Epithelial cell of proximal tubule (primary cell): ENCODE results near the gene CD276. TPM values are rescaled to one million over a fixed set of nuclear protein-coding genes. Genes with fewer than 3 reads are reported as not detected.
"Not testable (repeated sequence)": the region's sequence is repeated elsewhere in the genome, so short reads cannot be mapped to it uniquely, and the experiment has no call there.

ENCODE experiments used
- DNase-seq: peaks from one replicate; pipeline ENCODE4 v3.0.0-alpha.2; 2011; ENCODE audit warnings: low read depth
- H3K4me3 ChIP-seq: 2 replicates; pipeline ENCODE4 v1.5.1; 2011; ENCODE audit warnings: low read depth, mild to moderate bottlenecking, low read length
- CTCF ChIP-seq: conservative IDR thresholded peaks from 2 replicates; pipeline ENCODE4 v1.5.1; 2012; ENCODE audit warnings: low read depth, mild to moderate bottlenecking, low read length
- total RNA-seq: library from RNA; depleted of rRNA; stranded (reverse); fragments of >200 nt; gene quantifications from 2 replicates; pipeline ENCODE4 v1.2.3, GENCODE V29; 2015

The CD276 gene
- total RNA-seq, 1 donor from 2014 or later: 189 TPM

GRCh38 chr15:73717206-73717605 lies 33.0 kb downstream of the CD276 start:
- TF ChIP-seq CTCF: no peak
- no peak for DNase-seq
- no peak overlapping the region for H3K4me3 ChIP-seq

DNA sequence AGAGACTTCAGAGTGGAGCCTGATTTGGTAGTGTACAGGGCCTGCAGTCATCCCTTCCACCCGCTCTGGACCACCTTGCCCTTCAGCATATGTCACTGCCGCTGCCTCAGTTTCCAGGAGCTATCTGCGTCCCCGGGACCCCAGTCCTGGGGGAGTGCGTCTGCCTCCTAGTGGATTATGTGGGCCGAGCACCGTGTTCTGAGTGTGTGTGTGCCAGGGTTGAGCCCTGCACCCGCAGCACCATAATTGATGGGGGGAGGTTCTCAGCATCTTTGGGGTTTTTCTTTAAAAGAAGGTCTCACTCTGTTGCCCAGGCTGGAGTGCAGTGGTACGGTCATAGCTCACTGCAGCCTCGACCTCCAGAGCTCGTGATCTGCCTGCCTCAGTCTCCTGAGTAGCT lies 33.6 kb downstream of the CD276 start:
- no peak overlapping the region for H3K4me3 ChIP-seq
- TF ChIP-seq CTCF: peak; percentile 22
- DNase-seq: no peak

GRCh38 chr15:73718694-73719093 lies 34.5 kb downstream of the CD276 start:
- no peak for TF ChIP-seq CTCF
- no peak for DNase-seq
- H3K4me3 ChIP-seq: no peak overlapping the region

- no peak for TF ChIP-seq CTCF
- DNase-seq: no peak
- H3K4me3 ChIP-seq: no peak overlapping the region
Observed at GRCh38 chr15:73722425-73722824, 38.2 kb downstream of the CD276 start.

DNA sequence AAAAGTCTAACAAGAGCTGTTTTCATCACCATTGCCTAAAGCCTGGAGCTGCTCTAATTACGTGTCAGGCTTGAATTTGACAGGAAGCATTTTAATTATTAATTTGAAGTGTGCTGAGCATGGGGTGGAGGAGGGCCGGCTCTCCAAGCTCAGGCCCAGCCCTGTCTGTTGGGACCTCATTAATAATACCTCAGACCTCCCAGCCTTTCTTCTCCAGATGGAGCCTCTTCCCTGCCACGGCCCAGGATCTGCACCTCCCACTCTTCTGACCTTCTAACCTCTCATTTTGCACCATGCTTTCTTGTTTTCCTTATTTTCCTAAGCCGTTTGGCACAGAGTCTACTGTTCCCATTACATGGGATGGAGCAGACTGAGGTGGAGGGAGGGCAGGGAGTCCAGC lies 39.0 kb downstream of the CD276 start:
- no peak overlapping the region for H3K4me3 ChIP-seq
- no peak for TF ChIP-seq CTCF
- DNase-seq: no peak

GRCh38 chr15:73724212-73724611 lies 40.0 kb downstream of the CD276 start:
- no peak overlapping the region for H3K4me3 ChIP-seq
- DNase-seq: no peak
- TF ChIP-seq CTCF: no peak

DNA sequence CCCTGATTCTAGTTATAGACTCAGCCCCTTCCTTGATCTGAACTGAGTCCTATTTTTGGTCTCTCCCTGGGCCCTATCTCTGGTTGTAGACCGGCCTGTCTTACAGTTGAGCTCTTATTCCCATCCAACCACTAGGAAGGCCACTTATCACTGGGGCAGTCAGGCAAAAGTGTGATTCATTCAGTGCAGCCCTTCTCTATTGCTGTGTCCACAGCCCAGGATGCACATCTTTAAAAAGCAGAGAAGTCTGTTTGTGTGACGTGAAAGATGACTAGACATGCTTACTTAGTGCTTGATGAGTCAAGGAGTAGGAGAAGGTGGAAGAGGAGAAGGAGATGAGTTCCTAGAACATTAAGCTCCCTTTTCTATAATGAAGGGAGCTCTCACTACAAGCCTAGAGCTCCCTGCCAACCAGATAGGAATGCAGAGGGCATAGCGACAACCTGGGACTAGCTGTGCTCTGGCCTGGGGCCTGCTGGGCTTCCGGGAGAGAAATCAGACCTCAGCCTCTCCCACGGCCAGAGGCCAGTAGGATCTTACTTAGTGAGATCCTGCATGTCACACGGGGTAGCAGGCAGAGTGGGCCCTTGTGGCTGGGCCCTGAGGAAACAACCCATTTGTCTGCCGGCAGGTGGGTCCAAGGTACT lies 43.3 kb downstream of the CD276 start:
- no peak for TF ChIP-seq CTCF
- no peak for DNase-seq
- no peak overlapping the region for H3K4me3 ChIP-seq

- not testable (repeated sequence) for DNase-seq, H3K4me3 ChIP-seq
Observed at GRCh38 chr15:73732051-73732450, 47.9 kb downstream of the CD276 start.
